Measurements from ENCODE around the gene ZSCAN21.

ZSCAN21 gene

GRCh38 chr7:100102950-100103840 is 53.6 kb downstream of the ZSCAN21 start:
- no peak overlapping the region for H3K4me3 ChIP-seq (ENCODE audit: low read depth, low read length)
- no peak for DNase-seq (ENCODE audit: low read depth)

DNA sequence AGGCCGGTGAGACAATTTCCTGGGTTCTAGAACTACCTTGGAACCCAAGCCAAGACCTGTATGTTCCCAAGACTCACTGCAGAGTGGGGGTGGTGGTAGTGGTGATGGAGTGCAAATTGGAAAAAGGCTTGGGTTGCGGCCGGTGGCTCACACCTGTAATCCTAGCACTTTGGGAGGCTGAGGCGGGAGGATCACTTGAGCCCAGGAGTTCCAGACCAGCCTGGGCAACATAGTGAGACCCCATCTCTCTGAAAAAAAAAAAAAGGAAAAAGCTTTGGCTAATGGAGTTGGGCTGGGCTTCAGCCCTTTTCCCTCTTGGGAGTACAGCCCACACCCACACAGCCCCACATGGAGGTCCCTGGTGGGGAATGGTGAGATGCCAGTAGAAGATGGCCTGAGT is 56.0 kb downstream of the ZSCAN21 start:
- H3K4me3 ChIP-seq (ENCODE audit: low read depth, low read length), result no peak overlapping the region
- no peak for DNase-seq (ENCODE audit: low read depth)
- TF ChIP-seq POLR2A (IDR thresholded peaks at IDR 0.05; ENCODE audit: extremely low read depth, insufficient read length) (no peak), CTCF (IDR thresholded peaks at IDR 0.05; ENCODE audit: low read depth, low read length) (no peak), MAX (IDR thresholded peaks at IDR 0.05; ENCODE audit: low read depth, low read length) (no peak), MYC (IDR thresholded peaks at IDR 0.05; ENCODE audit: low read depth, low read length) (no peak)

More at GRCh38 chr7:100102950-100103840, 53.6 kb downstream of the ZSCAN21 start:
- TF ChIP-seq MAX (IDR thresholded peaks at IDR 0.05; ENCODE audit: low read depth, low read length) (no peak), CTCF (IDR thresholded peaks at IDR 0.05; ENCODE audit: low read depth, low read length) (no peak), MYC (IDR thresholded peaks at IDR 0.05; ENCODE audit: low read depth, low read length) (no peak)

GRCh38 chr7:100106633-100107032 is 57.1 kb downstream of the ZSCAN21 start:
- DNase-seq (ENCODE audit: low read depth), result no peak
- TF ChIP-seq MYC (IDR thresholded peaks at IDR 0.05; ENCODE audit: low read depth, low read length) (no peak), POLR2A (IDR thresholded peaks at IDR 0.05; ENCODE audit: extremely low read depth, insufficient read length) (no peak), CTCF (IDR thresholded peaks at IDR 0.05; ENCODE audit: low read depth, low read length) (no peak), MAX (IDR thresholded peaks at IDR 0.05; ENCODE audit: low read depth, low read length) (no peak)
- no peak overlapping the region for H3K4me3 ChIP-seq (ENCODE audit: low read depth, low read length)

GRCh38 chr7:100107125-100107737 is 57.7 kb downstream of the ZSCAN21 start:
- TF ChIP-seq POLR2A (IDR thresholded peaks at IDR 0.05; ENCODE audit: extremely low read depth, insufficient read length), result no peak
- TF ChIP-seq MAX (IDR thresholded peaks at IDR 0.05; ENCODE audit: low read depth, low read length), result no peak
- no peak for TF ChIP-seq MYC (IDR thresholded peaks at IDR 0.05; ENCODE audit: low read depth, low read length)
- TF ChIP-seq CTCF (IDR thresholded peaks at IDR 0.05; ENCODE audit: low read depth, low read length), result no peak
- no peak for DNase-seq (ENCODE audit: low read depth)
- H3K4me3 ChIP-seq (ENCODE audit: low read depth, low read length), result no peak overlapping the region

- TF ChIP-seq MYC (IDR thresholded peaks at IDR 0.05; ENCODE audit: low read depth, low read length) (no peak), CTCF (IDR thresholded peaks at IDR 0.05; ENCODE audit: low read depth, low read length) (no peak), POLR2A (IDR thresholded peaks at IDR 0.05; ENCODE audit: extremely low read depth, insufficient read length) (no peak), MAX (IDR thresholded peaks at IDR 0.05; ENCODE audit: low read depth, low read length) (no peak)
- DNase-seq (ENCODE audit: low read depth), result no peak
- no peak overlapping the region for H3K4me3 ChIP-seq (ENCODE audit: low read depth, low read length)
Observed at GRCh38 chr7:100107890-100108289, 58.3 kb downstream of the ZSCAN21 start.

Data from NB4 (cell line).